ENCODE results near the gene DPP6.

GRCh38 chr7:154651501-154651900, 599.3 kb downstream of the DPP6 start:
- TF ChIP-seq CTCF (IDR thresholded peaks at IDR 0.05), result no peak
- no peak for TF ChIP-seq POLR2AphosphoS5 (IDR thresholded peaks at IDR 0.05; ENCODE audit: low read depth, low read length)

All from Panc1 (cell line).